Left lung (tissue), 10 donors: ENCODE measurements around the gene MYMX. TPM values are rescaled to one million over a fixed set of nuclear protein-coding genes. Genes with fewer than 3 reads are reported as not detected.

ENCODE experiments used
- ATAC-seq: fragments of 200-7000 bp; cut with Tn5 transposase; one replicate; pipeline ENCODE4 v1.9.1; 2020; ENCODE audit warnings: moderate library complexity
- DNase-seq, 4 donors: peaks; one replicate each; pipeline ENCODE4 v3.0.0-alpha.2; 2013 to 2020
- H3K27ac ChIP-seq, 2 donors: fragments of 200-600 bp; sonication (generic) in 1 of 2; one replicate each; pipeline versions ENCODE4 v1.5.0 to v1.8.0; 2020 to 2021
- H3K27me3 ChIP-seq, 2 donors: fragments of 200-600 bp; sonication (generic) in 1 of 2; one replicate each; pipeline versions ENCODE4 v1.5.0 to v1.8.0; 2020 to 2021
- H3K36me3 ChIP-seq, 2 donors: fragments of 200-600 bp; sonication (generic) in 1 of 2; one replicate each; pipeline versions ENCODE4 v1.5.0 to v1.8.0; 2020 to 2021
- H3K4me1 ChIP-seq, 2 donors: fragments of 200-600 bp; one replicate each; pipeline ENCODE4 v1.8.0; 2021
- H3K4me3 ChIP-seq, 2 donors: fragments of 200-600 bp; sonication (generic) in 1 of 2; one replicate each; pipeline versions ENCODE4 v1.5.0 to v1.8.0; 2020 to 2021; ENCODE audit warnings: mild to moderate bottlenecking in 1 of 2
- H3K9me3 ChIP-seq, 2 donors: fragments of 200-600 bp; sonication (generic) in 1 of 2; one replicate each; pipeline versions ENCODE4 v1.5.0 to v1.8.0; 2020 to 2021
- intact Hi-C, 2 donors: fragments of 100-400 bp; cut with DNase I; formaldehyde crosslinking; loops; one replicate each; pipeline versions ENCODE4 v1.11.2 to v1.14.2; 2022
- polyA plus RNA-seq, 6 donors: library from polyadenylated mRNA; unstranded; fragments of 120-200 nt; gene quantifications; one replicate each; pipeline ENCODE4 v1.2.1, GENCODE V29; 2013; ENCODE audit not compliant: insufficient read length in 6 of 6
- total RNA-seq, 2 donors: library from RNA; stranded (reverse); fragmentation: NEBNext Ultra II Directional; extraction: Animal tissue kit (Norgen Biotek cat#: 25700); gene quantifications; one replicate each; pipeline ENCODE4 v1.2.1, GENCODE V29; 2021
- TF ChIP-seq, protein P1 (sequence below), 2 donors: fragments of 200-600 bp; sonication (generic) in 1 of 2; IDR thresholded peaks; one replicate each; pipeline versions ENCODE4 v1.5.0 to v1.8.0; 2021; ENCODE audit warnings: antibody characterized with exemption in 2 of 2
- donor health status: DM: no; HTN: yes; CAD: no.
- donor health status: DM: no; HTN: no; CAD: no.

Gene MYMX
- total and polyA plus RNA-seq, 8 donors: 0.21 to 0.79 (median 0.33) TPM; not detected in 2

DNA sequence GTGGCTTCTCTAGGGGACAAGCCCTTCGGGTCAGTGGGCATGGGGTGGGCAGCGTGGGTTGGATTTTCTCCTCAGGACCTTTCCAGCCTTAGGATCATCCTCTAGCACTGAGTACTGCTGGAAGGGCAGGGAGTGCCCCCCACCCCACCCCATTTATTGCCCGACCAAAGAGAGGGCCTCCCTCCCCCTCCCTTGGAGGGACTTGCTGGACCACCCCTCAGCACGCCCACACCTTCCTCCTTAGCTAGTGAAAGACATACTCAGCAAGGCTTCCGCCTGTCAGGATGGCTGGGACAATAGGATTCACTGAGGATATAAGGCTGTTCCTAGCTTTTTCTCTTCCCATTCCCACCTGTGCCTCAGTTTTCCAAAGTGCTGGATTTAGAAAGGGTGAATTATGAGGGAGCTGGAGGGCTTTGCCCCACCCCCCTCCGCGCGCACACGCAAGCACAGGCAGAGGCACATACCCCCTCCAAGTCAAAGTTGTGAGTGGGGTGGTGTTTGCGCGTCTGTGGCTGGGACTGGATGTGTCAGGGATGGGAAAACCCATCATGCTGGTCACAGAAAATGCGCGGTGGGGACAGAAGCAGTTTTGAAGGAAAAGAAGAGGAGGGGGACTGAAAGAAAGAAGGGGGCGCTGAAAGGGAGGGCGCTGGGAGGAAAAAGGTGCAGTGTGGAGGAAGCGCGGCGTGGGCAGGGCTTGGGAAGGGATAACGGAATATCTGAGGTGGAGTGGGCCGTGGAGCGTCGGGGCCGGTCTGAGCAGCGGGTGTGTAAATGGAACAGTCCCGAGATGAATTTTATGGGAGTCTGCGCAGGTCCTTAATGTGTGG is 6.0 kb downstream of the MYMX start:
- intact Hi-C loops: no loop called here
- Histone ChIP-seq H3K4me1 (peaks cover 38 to 84% of the 10 kb centered on the region in 2 donors), H3K4me3 (peak overlapping the region; percentile 55 to 61), H3K9me3 (no peaks in the 10 kb centered on the region), H3K36me3 (no peaks in the 10 kb centered on the region), H3K27ac (no peak overlapping the region), H3K27me3 (no peaks in the 10 kb centered on the region)
- no peak for ATAC-seq
- TF ChIP-seq, protein P1, sequence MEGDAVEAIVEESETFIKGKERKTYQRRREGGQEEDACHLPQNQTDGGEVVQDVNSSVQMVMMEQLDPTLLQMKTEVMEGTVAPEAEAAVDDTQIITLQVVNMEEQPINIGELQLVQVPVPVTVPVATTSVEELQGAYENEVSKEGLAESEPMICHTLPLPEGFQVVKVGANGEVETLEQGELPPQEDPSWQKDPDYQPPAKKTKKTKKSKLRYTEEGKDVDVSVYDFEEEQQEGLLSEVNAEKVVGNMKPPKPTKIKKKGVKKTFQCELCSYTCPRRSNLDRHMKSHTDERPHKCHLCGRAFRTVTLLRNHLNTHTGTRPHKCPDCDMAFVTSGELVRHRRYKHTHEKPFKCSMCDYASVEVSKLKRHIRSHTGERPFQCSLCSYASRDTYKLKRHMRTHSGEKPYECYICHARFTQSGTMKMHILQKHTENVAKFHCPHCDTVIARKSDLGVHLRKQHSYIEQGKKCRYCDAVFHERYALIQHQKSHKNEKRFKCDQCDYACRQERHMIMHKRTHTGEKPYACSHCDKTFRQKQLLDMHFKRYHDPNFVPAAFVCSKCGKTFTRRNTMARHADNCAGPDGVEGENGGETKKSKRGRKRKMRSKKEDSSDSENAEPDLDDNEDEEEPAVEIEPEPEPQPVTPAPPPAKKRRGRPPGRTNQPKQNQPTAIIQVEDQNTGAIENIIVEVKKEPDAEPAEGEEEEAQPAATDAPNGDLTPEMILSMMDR (IDR thresholded peaks at IDR 0.05): no peak
- DNase-seq: no peak

DNA sequence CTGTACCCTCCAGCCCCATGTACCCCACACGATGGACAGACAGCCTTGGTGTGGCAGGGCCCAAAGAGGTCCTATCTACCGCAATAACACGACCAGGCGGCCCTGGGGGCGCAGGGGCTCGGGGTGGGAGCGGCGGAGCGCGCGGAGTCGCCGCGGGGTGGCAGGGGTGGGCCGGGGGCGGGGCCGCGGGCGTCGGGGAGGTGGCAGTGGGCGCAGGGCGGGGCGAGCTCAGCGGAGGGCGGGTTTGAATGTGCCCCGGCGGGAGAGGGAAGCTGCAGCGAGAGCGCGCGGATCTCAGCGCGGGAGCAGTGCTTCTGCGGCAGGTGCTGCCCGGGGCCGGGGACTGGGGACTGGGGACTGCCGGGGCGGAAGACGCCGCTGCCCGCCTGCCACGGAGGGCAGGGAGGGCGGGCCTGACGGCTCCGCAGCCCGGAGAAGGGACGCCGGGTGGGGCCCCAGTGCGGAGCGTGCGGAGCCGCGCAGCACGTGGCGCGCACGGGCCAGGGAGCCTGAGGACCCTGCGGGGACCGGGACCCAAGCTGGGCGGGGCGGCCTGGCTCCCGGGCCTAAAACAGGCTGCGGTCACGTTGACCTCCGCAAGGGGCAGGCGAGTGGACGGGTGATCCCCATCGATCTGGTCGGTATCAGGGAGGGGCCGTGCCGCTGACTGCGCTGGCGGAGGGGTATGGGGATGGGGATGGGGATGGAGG is 6.7 kb downstream of the MYMX start, which contains the start of gene SLC29A1:
Gene SLC29A1 (plus strand): TSS at position 277 of the 710 bp plus-strand sequence. CDS start 3,719 bp downstream, outside the sequence.
- TF ChIP-seq, protein P1 (IDR thresholded peaks at IDR 0.05): no peak
- ATAC-seq (peak; percentile 57), DNase-seq (peak in 3 of 4 donors; percentile 78 to 97 (median 85))
- H3K4me1 ChIP-seq: peaks cover 31 to 76% of the 10 kb centered on the region in 2 donors
- intact Hi-C loops: no loop called here
- H3K9me3 ChIP-seq: no peaks in the 10 kb centered on the region
- H3K4me3 ChIP-seq: peak within 1 kb of the TSS; percentile 55 to 61
- H3K27ac ChIP-seq: no peak within 1 kb of the TSS
- no peaks in the 10 kb centered on the region for H3K36me3 ChIP-seq
- H3K27me3 ChIP-seq: no peaks in the 10 kb centered on the region

DNA sequence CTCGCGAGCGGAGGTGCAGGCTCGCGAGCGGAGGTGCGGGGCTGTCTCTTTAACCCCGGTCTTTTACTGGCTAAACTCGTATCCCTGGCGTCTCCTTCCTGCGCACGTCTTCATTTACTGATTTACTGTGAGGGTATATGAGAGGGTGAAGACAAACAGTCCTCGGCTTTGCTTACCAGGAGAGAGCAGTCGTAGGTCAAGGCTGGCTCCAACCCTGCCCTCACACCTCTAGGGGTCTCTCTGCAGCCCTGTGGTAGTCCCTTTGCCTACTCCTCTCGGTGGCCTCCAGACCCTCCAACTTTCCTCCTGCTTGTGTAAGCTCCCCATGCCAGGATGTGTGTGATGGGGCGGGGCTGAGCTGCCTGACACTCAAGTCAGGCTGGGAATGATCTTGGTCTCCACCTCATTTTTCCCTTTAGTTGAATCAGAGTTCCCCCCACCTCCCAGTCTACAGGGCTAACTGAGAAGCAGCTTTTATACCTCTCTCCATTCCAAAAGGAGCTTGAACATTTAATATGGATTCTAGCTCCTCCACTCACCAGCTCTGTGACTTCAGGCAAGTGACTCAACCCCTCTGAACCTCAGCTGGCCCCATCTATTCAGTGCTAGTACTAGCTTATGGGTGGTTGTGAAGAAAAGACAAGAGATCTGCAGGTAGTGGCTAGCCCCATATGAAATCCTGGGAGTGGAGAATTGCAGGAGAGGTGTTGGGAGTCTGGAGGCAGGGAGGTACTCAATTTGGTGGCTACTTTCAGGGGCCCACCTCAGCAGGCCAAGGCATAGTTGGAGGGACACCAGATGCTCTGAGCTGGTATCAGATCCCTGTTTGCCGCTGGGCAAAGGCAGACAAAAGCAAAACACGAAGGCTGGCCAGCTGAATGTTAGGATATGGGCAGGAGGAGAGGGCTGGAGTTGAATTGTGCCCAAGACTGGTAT is 7.6 kb downstream of the MYMX start:
- H3K27me3 ChIP-seq: no peaks in the 10 kb centered on the region
- DNase-seq: no peak
- no peak for ATAC-seq
- intact Hi-C loops: no loop called here
- H3K4me3 ChIP-seq: peak overlapping the region; percentile 55 to 61
- no peaks in the 10 kb centered on the region for H3K9me3 ChIP-seq
- no peaks in the 10 kb centered on the region for H3K36me3 ChIP-seq
- TF ChIP-seq, protein P1 (IDR thresholded peaks at IDR 0.05): no peak
- H3K27ac ChIP-seq: no peak overlapping the region
- H3K4me1 ChIP-seq: peaks cover 27 to 68% of the 10 kb centered on the region in 2 donors

DNA sequence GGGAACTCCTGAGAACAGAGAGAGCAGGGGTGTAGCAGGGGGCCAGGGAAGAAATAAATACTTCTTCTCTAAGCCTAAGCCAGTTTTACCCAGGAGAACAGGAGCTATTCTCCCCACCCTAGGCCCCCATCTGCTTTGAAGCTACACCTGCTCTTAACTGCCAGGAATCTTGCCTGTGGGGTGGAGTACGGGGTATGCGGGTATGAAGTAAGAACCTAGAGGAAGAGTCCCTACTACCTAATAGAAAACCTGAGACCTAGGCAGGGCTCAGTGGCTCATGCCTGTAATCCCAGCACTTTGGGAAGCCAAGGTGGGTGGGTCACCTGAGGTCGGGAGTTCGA is 8.2 kb downstream of the MYMX start:
- H3K4me3 ChIP-seq: no peak overlapping the region
- ATAC-seq: no peak
- no peaks in the 10 kb centered on the region for H3K27me3 ChIP-seq
- intact Hi-C loops: no loop called here
- no peak for DNase-seq
- no peak overlapping the region for H3K27ac ChIP-seq
- TF ChIP-seq, protein P1 (IDR thresholded peaks at IDR 0.05): no peak
- no peaks in the 10 kb centered on the region for H3K9me3 ChIP-seq
- H3K4me1 ChIP-seq: peaks cover 22 to 62% of the 10 kb centered on the region in 2 donors
- H3K36me3 ChIP-seq: peaks cover 0 to 1% of the 10 kb centered on the region in 2 donors
